HepG2 (cell line): ENCODE measurements around the gene CLRN2. TPM values are rescaled to one million over a fixed set of nuclear protein-coding genes. Genes with fewer than 3 reads are reported as not detected.
A peak's percentile ranks its signal among the peaks of the same experiment; 100 is the strongest.

ENCODE experiments used
- BRCA1 ChIP-seq: sonication (generic); formaldehyde crosslinking; IDR thresholded peaks from 2 replicates; pipeline ENCODE4 v1.4.0; 2020; ENCODE audit warnings: missing genetic modification reagents
- CEBPG ChIP-seq: IDR thresholded peaks from 2 replicates; pipeline ENCODE4 v1.6.1; 2016
- CREBL2 ChIP-seq: sonication (generic); formaldehyde crosslinking; IDR thresholded peaks from 2 replicates; pipeline ENCODE4 v1.8.1; 2023; ENCODE audit warnings: missing genetic modification reagents, mild to moderate bottlenecking, borderline replicate concordance
- ELF1 ChIP-seq: sonication (generic); formaldehyde crosslinking; IDR thresholded peaks from 2 replicates; pipeline ENCODE4 v1.4.0; 2020; ENCODE audit warnings: missing genetic modification reagents
- ESRRA ChIP-seq: sonication (generic); formaldehyde crosslinking; IDR thresholded peaks from 2 replicates; pipeline ENCODE4 v1.5.1; 2020; ENCODE audit warnings: mild to moderate bottlenecking, low read depth, missing genetic modification reagents
- HCFC1 ChIP-seq: fragments of 150-350 bp; IDR thresholded peaks from 2 replicates; pipeline ENCODE4 v1.6.1; 2014; ENCODE audit warnings: low read depth, low read length
- HNRNPL ChIP-seq: fragments of 200-400 bp; formaldehyde crosslinking; IDR thresholded peaks from 2 replicates; pipeline ENCODE4 v1.6.1; 2017; ENCODE audit warnings: mild to moderate bottlenecking, low read depth, low read length
- HNRNPLL ChIP-seq: fragments of 200-400 bp; formaldehyde crosslinking; IDR thresholded peaks from 2 replicates; pipeline ENCODE4 v1.6.1; 2017; ENCODE audit warnings: mild to moderate bottlenecking, low read depth, low read length; ENCODE audit not compliant: poor library complexity, severe bottlenecking
- HOMEZ ChIP-seq: IDR thresholded peaks from 2 replicates; pipeline ENCODE4 v1.6.1; 2016; ENCODE audit warnings: low read depth
- KDM3A ChIP-seq: IDR thresholded peaks from 2 replicates; pipeline ENCODE4 v1.6.1; 2018; ENCODE audit warnings: low read depth, missing compliant biosample characterization
- KLF12 ChIP-seq: sonication (generic); formaldehyde crosslinking; IDR thresholded peaks from 2 replicates; pipeline ENCODE4 v1.4.0; 2020; ENCODE audit warnings: missing genetic modification reagents, borderline replicate concordance
- NFRKB ChIP-seq: fragments of 450-650 bp; IDR thresholded peaks from 2 replicates; pipeline ENCODE4 v1.6.1; 2017
- PHF8 ChIP-seq: sonication (generic); formaldehyde crosslinking; IDR thresholded peaks from 2 replicates; pipeline ENCODE4 v1.5.0; 2020; ENCODE audit warnings: missing genetic modification reagents
- SALL2 ChIP-seq: sonication (generic); formaldehyde crosslinking; IDR thresholded peaks from 2 replicates; pipeline ENCODE4 v1.8.1; 2023; ENCODE audit warnings: mild to moderate bottlenecking, missing genetic modification reagents, inconsistent platforms
- SATB2 ChIP-seq: sonication (generic); formaldehyde crosslinking; IDR thresholded peaks from 2 replicates; pipeline ENCODE4 v1.5.0; 2020; ENCODE audit warnings: missing genetic modification reagents
- SETDB1 ChIP-seq: sonication (generic); formaldehyde crosslinking; IDR thresholded peaks from 2 replicates; pipeline ENCODE4 v1.5.1; 2020; ENCODE audit warnings: missing genetic modification reagents, mild to moderate bottlenecking, borderline replicate concordance
- SIX1 ChIP-seq: sonication (generic); formaldehyde crosslinking; IDR thresholded peaks from 2 replicates; pipeline ENCODE4 v1.4.0; 2020; ENCODE audit warnings: missing genetic modification reagents, borderline replicate concordance
- TFDP1 ChIP-seq: IDR thresholded peaks from 2 replicates; pipeline ENCODE4 v1.6.1; 2016; ENCODE audit warnings: missing compliant biosample characterization, missing genetic modification reagents, borderline replicate concordance
- TOPORS ChIP-seq: sonication (generic); formaldehyde crosslinking; IDR thresholded peaks from 2 replicates; pipeline ENCODE4 v1.8.0; 2023; ENCODE audit warnings: mild to moderate bottlenecking, missing genetic modification reagents
- YY1 ChIP-seq: IDR thresholded peaks from 2 replicates; pipeline ENCODE4 v1.6.1; 2011; ENCODE audit warnings: low read length, low read depth, moderate library complexity, mild to moderate bottlenecking; ENCODE audit not compliant: insufficient read depth, insufficient replicate concordance
- ZBTB14 ChIP-seq: sonication (generic); formaldehyde crosslinking; IDR thresholded peaks from 2 replicates; pipeline ENCODE4 v1.4.0; 2020; ENCODE audit warnings: missing genetic modification reagents
- ZFP36L2 ChIP-seq: sonication (generic); formaldehyde crosslinking; IDR thresholded peaks from 2 replicates; pipeline ENCODE4 v1.4.0; 2020; ENCODE audit warnings: missing genetic modification reagents
- ZNF335 ChIP-seq: sonication (generic); formaldehyde crosslinking; IDR thresholded peaks from 2 replicates; pipeline ENCODE4 v1.4.0; 2020; ENCODE audit warnings: missing genetic modification reagents
- ZNF430 ChIP-seq: sonication (generic); formaldehyde crosslinking; IDR thresholded peaks from 2 replicates; pipeline ENCODE4 v1.9.0; 2021; ENCODE audit warnings: mild to moderate bottlenecking, missing genetic modification reagents
- ZNF549 ChIP-seq: sonication (generic); formaldehyde crosslinking; IDR thresholded peaks from 2 replicates; pipeline ENCODE4 v1.5.0; 2020; ENCODE audit warnings: missing genetic modification reagents
- ZNF672 ChIP-seq: sonication (generic); formaldehyde crosslinking; IDR thresholded peaks from 2 replicates; pipeline ENCODE4 v1.8.1; 2022; ENCODE audit warnings: missing genetic modification reagents
- ZNF703 ChIP-seq: sonication (generic); formaldehyde crosslinking; IDR thresholded peaks from 2 replicates; pipeline ENCODE4 v1.5.1; 2020; ENCODE audit warnings: missing genetic modification reagents, mild to moderate bottlenecking, moderate library complexity, borderline replicate concordance
- ZNF766 ChIP-seq: sonication (generic); formaldehyde crosslinking; IDR thresholded peaks from 2 replicates; pipeline ENCODE4 v1.5.0; 2020; ENCODE audit warnings: missing genetic modification reagents, borderline replicate concordance
- ZNF775 ChIP-seq: sonication (generic); formaldehyde crosslinking; IDR thresholded peaks from 2 replicates; pipeline ENCODE4 v1.4.0; 2020; ENCODE audit warnings: missing genetic modification reagents, mild to moderate bottlenecking, moderate library complexity, borderline replicate concordance
- polyA plus RNA-seq, 8 experiments: library from polyadenylated mRNA; depleted of rRNA in 3 of 8; stranded (reverse) in 7 of 8; unstranded in 1 of 8; fragments of >200 nt; fragmentation: Illumina TruSeq in 4 of 8; extraction: Trizol in 4 of 8; gene quantifications; 2 replicates each; pipeline versions ENCODE4 v1.2.1 to v1.2.3, GENCODE V29; 2011 to 2016; ENCODE audit warnings: low read depth in 4 of 8, missing spikeins in 1 of 8, mixed read lengths in 1 of 8; ENCODE audit not compliant: insufficient read depth in 1 of 8
- total RNA-seq, 5 experiments: library from RNA; depleted of rRNA; stranded (reverse); fragments of >200 nt; fragmentation: Illumina TruSeq; extraction: Trizol; gene quantifications; 2 replicates each; pipeline ENCODE4 v1.2.3, GENCODE V29; 2016; ENCODE audit warnings: low read depth in 1 of 5

Gene CLRN2
- total and polyA plus RNA-seq, 2 of the 13 experiments (the other 11 are each of a cell fraction or from before 2014, with no cell fraction given): not detected

GRCh38 chr4:17511950-17512795, 2.8 kb upstream of the CLRN2 start, which contains the start of gene QDPR (continued):
- TF ChIP-seq ZBTB14 (CRISPR knock-in tag) (peak; percentile 10; the same call in 1 of the 2 replicates), KDM3A (no peak), ZNF775 (CRISPR knock-in tag) (no peak), CREBL2 (CRISPR knock-in tag) (no peak), SALL2 (CRISPR knock-in tag) (no peak), SIX1 (CRISPR knock-in tag) (no peak), PHF8 (CRISPR knock-in tag) (peak; percentile 70), BRCA1 (CRISPR knock-in tag) (no peak), NFRKB (no peak), ELF1 (CRISPR knock-in tag) (no peak), ZNF549 (CRISPR knock-in tag) (no peak), TFDP1 (peak; percentile 60; the same call in 1 of the 2 replicates), ZNF766 (CRISPR knock-in tag) (no peak), HNRNPLL (peak; percentile 35), ZNF430 (CRISPR knock-in tag) (no peak), ZFP36L2 (CRISPR knock-in tag) (no peak), HCFC1 (no peak), TOPORS (CRISPR knock-in tag) (no peak), SETDB1 (CRISPR knock-in tag) (no peak), HNRNPL (no peak), YY1 (peak; percentile 80), ESRRA (CRISPR knock-in tag) (0 out of 2 replicates have a peak, but pooled peaks have one; percentile 31), ZNF703 (CRISPR knock-in tag) (no peak), HOMEZ (no peak), KLF12 (CRISPR knock-in tag) (no peak), SATB2 (CRISPR knock-in tag) (no peak), CEBPG (no peak), ZNF335 (CRISPR knock-in tag) (no peak), ZNF672 (CRISPR knock-in tag) (no peak)
